Activated T-helper 17 cell treated with anti-CD3 and anti-CD28 coated beads, Interleukin-2, amount 50 U/mL, for 72 hours (primary cell): ENCODE results near the gene DSE. TPM values are rescaled to one million over a fixed set of nuclear protein-coding genes. Genes with fewer than 3 reads are reported as not detected.
A peak's percentile ranks its signal among the peaks of the same experiment; 100 is the strongest.

Experiments used
- ATAC-seq: fragments of 150-1000 bp; cut with Tn5 transposase; replicated peaks from 2 replicates; pipeline ENCODE4 v1.10.0; 2021; ENCODE audit warnings: mild to moderate bottlenecking, moderate library complexity
- H3K27ac Mint-ChIP-seq: one replicate; pipeline ENCODE4 v1.8.0; 2022; ENCODE audit warnings: mixed read lengths
- H3K27me3 Mint-ChIP-seq: one replicate; pipeline ENCODE4 v1.8.0; 2022; ENCODE audit warnings: mixed read lengths
- H3K36me3 Mint-ChIP-seq: one replicate; pipeline ENCODE4 v1.8.0; 2022; ENCODE audit warnings: low read depth, mild to moderate bottlenecking, mixed read lengths
- H3K4me1 Mint-ChIP-seq: one replicate; pipeline ENCODE4 v1.8.0; 2022; ENCODE audit warnings: mixed read lengths
- H3K4me3 Mint-ChIP-seq: one replicate; pipeline ENCODE4 v1.8.0; 2022; ENCODE audit warnings: mild to moderate bottlenecking, mixed read lengths
- H3K9me3 Mint-ChIP-seq: one replicate; pipeline ENCODE4 v1.8.0; 2022; ENCODE audit warnings: mixed read lengths
- total RNA-seq, 2 donors: library from RNA; stranded (reverse); gene quantifications; one replicate each; pipeline ENCODE4 v1.2.3, GENCODE V29; 2022

The DSE gene
- total RNA-seq, 2 donors from 2014 or later = 26.0 to 28.9 TPM

DNA sequence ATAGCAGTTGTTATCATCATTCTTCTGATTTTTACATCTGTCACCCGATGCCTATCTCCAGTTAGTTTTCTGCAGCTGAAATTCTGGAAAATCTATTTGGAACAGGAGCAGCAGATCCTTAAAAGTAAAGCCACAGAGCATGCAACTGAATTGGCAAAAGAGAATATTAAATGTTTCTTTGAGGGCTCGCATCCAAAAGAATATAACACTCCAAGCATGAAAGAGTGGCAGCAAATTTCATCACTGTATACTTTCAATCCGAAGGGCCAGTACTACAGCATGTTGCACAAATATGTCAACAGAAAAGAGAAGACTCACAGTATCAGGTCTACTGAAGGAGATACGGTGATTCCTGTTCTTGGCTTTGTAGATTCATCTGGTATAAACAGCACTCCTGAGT, 92.6 kb downstream of the DSE start:
- Mint-ChIP-seq H3K4me1 (peaks cover 12% of the 10 kb centered on the region), H3K36me3 (no peaks in the 10 kb centered on the region), H3K27ac (no peak overlapping the region), H3K9me3 (no peaks in the 10 kb centered on the region), H3K4me3 (peak overlapping the region; percentile 80), H3K27me3 (peaks cover 7% of the 10 kb centered on the region)
- no peak for ATAC-seq

DNA sequence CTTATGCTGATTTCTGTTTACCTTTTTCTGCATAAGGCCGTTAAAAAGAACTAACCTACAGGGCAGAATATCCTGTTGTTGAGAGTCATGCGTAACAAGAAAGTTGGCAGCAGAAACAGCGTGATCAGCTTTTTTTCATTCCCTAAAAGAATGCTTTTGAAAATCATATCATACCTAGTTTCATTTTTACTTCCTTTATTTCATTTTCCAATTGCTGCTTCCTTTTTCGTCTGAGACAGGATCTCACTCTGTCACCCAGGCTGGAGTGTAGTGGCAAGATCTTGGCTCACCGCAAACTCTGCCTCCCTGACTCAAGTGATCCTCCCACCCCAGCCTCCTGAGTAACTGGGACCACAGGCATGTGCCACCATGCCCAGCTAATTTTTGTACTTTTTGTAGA, 94.5 kb downstream of the DSE start:
- peaks cover 7% of the 10 kb centered on the region for H3K27me3 Mint-ChIP-seq
- no peaks in the 10 kb centered on the region for H3K9me3 Mint-ChIP-seq
- H3K4me1 Mint-ChIP-seq = peaks cover 12% of the 10 kb centered on the region
- H3K4me3 Mint-ChIP-seq = no peak overlapping the region
- no peaks in the 10 kb centered on the region for H3K36me3 Mint-ChIP-seq
- H3K27ac Mint-ChIP-seq = peak overlapping the region; percentile 24
- peak; percentile 18 for ATAC-seq

DNA sequence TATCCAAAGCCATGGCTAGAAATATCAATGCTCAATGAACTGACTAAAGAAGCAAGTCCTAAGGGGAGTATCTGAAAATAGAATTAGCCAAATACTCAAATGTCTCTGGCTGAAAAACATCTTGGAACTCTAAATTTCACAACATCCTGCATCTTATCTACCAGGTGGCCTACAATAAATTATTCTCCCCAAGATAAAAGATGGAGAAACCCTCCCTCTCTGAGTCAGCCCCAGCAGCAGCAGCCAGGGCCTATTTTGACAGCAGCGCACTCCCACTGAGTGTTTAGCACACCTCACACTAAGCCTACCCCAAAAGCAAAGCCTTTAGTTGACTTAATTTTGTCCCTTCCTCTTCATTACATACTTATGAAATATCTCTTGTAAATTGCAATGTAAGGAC, 96.3 kb downstream of the DSE start:
- H3K27me3 Mint-ChIP-seq = no peaks in the 10 kb centered on the region
- no peaks in the 10 kb centered on the region for H3K36me3 Mint-ChIP-seq
- no peak overlapping the region for H3K27ac Mint-ChIP-seq
- H3K4me3 Mint-ChIP-seq = no peak overlapping the region
- ATAC-seq = no peak
- H3K9me3 Mint-ChIP-seq = no peaks in the 10 kb centered on the region
- peaks cover 5% of the 10 kb centered on the region for H3K4me1 Mint-ChIP-seq

DNA sequence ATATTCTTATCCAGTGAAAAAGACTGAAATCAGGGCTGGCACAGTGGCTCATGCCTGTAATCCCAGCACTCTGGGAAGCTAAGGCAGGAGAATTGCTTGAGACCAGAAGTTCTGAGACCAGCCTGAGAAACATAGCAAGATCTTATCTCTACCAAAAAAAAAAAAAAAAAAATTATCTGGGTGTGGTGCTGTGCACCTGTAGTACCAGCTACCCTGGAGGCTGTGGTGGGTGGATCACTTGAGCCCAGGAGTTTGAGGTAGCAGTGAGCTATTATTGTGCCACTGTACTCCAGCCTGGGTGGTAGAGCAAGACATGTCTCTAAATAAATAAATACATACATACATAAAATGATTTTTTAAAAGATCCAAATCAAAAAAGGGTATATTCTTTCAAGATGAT, 96.8 kb downstream of the DSE start:
- no peaks in the 10 kb centered on the region for H3K9me3 Mint-ChIP-seq
- peaks cover 5% of the 10 kb centered on the region for H3K4me1 Mint-ChIP-seq
- no peaks in the 10 kb centered on the region for H3K36me3 Mint-ChIP-seq
- peaks cover under 1% of the 10 kb centered on the region for H3K27me3 Mint-ChIP-seq
- no peak for ATAC-seq
- H3K4me3 Mint-ChIP-seq = no peak overlapping the region
- no peak overlapping the region for H3K27ac Mint-ChIP-seq

DNA sequence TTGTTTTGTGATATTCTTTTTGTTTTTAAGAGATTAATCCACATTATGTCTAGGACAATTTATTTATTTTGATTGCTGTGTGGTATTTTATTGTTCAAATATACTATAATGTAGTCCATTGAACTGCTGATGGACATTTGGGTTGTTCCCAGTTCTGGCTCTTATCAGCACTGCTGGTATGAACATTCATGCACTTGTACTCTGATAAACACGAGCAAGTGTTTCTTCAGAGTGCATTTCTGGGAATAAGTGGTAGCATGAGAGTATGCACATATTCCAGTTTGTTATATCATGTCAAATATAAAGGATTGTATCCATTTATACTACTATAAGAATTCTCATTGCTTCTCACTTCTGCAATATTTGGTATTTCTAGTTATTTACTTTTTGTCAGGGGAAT, 97.5 kb downstream of the DSE start:
- ATAC-seq = no peak
- H3K27me3 Mint-ChIP-seq = peaks cover 4% of the 10 kb centered on the region
- no peak overlapping the region for H3K4me3 Mint-ChIP-seq
- peaks cover 5% of the 10 kb centered on the region for H3K4me1 Mint-ChIP-seq
- no peaks in the 10 kb centered on the region for H3K9me3 Mint-ChIP-seq
- no peaks in the 10 kb centered on the region for H3K36me3 Mint-ChIP-seq
- H3K27ac Mint-ChIP-seq = no peak overlapping the region

DNA sequence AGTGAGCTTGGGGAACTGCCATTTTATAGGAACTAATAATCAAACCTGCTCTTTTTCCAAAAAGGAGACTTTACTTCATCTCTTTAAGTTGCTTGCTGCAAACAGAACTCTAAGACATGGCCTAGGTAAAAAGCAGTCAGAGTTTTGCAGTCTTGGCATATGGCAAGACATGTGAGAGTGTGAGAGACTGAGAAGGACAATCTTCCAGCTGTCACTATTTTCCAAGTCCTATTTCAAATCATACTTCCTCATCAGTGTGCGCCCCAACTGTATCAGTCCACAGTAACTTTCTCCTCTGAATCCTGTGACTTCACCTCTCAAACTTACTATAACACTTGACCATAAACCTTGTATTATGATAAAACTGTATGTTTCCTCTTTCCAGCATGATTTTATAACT, 100.8 kb downstream of the DSE start:
- peaks cover 4% of the 10 kb centered on the region for H3K27me3 Mint-ChIP-seq
- ATAC-seq = no peak
- H3K36me3 Mint-ChIP-seq = no peaks in the 10 kb centered on the region
- H3K4me1 Mint-ChIP-seq = peaks cover 19% of the 10 kb centered on the region
- H3K4me3 Mint-ChIP-seq = no peak overlapping the region
- no peak overlapping the region for H3K27ac Mint-ChIP-seq
- no peaks in the 10 kb centered on the region for H3K9me3 Mint-ChIP-seq

DNA sequence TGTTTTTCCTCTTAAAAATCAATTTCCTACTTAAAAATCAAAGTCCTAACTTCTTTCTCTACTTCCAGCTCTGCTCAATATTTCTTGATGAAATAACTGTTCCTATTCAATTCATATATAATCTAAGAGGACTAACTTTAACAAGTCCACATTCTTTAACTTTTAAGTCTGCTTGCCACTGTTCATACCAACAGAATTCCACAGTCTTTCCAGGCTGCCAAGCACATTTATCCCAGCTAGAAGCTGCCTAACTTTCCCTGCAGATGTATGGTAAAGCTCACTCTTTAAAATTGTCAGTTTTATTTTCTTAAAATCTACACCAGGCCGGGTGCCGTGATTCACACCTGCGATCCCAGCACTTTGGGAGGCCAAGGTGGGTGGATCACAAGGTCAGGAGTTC, 102.0 kb downstream of the DSE start:
- Mint-ChIP-seq H3K4me3 (no peak overlapping the region), H3K9me3 (no peaks in the 10 kb centered on the region), H3K27me3 (peaks cover 4% of the 10 kb centered on the region), H3K36me3 (no peaks in the 10 kb centered on the region), H3K27ac (no peak overlapping the region), H3K4me1 (peaks cover 19% of the 10 kb centered on the region)
- ATAC-seq = no peak

DNA sequence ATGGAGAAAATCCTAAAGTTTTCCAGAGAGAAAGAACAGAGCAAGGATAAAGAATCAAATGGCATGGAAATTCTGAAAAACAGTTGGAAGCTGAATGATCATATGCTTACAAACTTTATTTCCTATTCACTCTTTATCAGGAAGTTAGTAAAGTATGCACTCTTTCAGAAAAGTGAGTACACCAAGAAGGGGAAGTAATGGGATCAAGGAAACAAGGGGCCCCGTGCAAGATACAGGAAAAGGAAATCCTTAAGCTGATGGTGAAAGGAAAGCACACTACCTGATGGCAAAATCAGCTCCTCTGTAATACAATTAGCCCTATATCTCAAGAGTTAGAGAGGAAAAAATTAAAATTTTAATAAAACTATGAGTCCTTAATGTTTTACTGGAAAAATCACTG, 104.4 kb downstream of the DSE start:
- H3K4me1 Mint-ChIP-seq = peaks cover 19% of the 10 kb centered on the region
- H3K36me3 Mint-ChIP-seq = no peaks in the 10 kb centered on the region
- peaks cover 4% of the 10 kb centered on the region for H3K27me3 Mint-ChIP-seq
- peak overlapping the region; percentile 62 for H3K27ac Mint-ChIP-seq
- H3K9me3 Mint-ChIP-seq = no peaks in the 10 kb centered on the region
- no peak for ATAC-seq
- H3K4me3 Mint-ChIP-seq = peak overlapping the region; percentile 70

DNA sequence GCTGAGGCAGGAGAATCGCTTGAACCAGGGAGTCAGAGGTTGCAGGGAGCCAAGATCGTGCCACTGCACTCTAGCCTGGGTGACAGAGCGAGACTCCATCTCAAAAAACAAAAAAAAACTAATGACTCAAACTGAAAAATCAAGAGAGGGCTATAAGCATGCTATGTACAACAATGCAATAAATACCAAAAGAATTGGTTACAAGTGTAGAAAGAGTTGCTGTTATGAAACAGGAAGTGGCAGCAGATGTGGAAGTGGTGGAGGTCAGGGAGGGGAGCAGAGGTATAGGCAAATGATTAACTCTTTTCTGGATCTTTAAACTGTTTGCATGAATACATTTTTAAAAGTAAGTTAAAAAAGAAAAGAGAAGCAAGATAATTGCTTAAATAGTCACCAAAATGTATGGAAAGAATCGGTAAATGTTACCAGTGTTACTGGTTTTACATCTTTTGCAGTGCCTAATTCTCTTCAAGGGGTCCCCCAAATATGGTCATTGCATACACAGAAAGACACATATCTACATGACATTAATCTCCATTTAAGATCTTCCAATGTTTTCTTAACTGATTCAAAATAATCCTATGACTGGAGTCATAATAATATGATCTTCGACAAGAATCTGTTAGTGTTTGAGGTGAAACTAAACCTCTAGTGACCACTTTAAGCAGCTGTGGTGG, 105.4 kb downstream of the DSE start:
- H3K27me3 Mint-ChIP-seq = peaks cover 4% of the 10 kb centered on the region
- H3K27ac Mint-ChIP-seq = peak overlapping the region; percentile 62
- H3K4me3 Mint-ChIP-seq = peak overlapping the region; percentile 70
- peaks cover 19% of the 10 kb centered on the region for H3K4me1 Mint-ChIP-seq
- ATAC-seq = peak; percentile 86
- no peaks in the 10 kb centered on the region for H3K9me3 Mint-ChIP-seq
- no peaks in the 10 kb centered on the region for H3K36me3 Mint-ChIP-seq

DNA sequence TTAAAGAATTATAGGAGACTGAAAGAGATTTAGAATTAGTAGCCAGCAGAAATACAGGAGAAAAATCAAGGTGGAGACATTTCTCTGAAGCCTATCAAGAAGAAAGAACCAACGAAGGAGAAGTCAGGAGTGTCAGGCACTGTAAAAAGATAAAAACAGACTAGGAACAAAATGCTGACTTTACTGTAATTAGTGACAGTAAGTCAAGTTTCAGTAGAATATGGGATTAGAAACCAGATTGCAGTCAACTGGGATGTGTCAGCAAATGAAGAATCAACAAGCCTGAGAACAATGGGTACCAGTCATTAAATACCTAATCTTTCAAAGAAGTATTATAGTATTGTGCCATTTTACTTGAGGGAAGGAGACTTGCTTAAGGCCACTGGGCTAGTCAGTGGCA, 112.0 kb downstream of the DSE start:
- H3K9me3 Mint-ChIP-seq = no peaks in the 10 kb centered on the region
- no peaks in the 10 kb centered on the region for H3K36me3 Mint-ChIP-seq
- no peak overlapping the region for H3K27ac Mint-ChIP-seq
- H3K4me1 Mint-ChIP-seq = no peaks in the 10 kb centered on the region
- no peak overlapping the region for H3K4me3 Mint-ChIP-seq
- ATAC-seq = no peak
- H3K27me3 Mint-ChIP-seq = peaks cover 16% of the 10 kb centered on the region

DNA sequence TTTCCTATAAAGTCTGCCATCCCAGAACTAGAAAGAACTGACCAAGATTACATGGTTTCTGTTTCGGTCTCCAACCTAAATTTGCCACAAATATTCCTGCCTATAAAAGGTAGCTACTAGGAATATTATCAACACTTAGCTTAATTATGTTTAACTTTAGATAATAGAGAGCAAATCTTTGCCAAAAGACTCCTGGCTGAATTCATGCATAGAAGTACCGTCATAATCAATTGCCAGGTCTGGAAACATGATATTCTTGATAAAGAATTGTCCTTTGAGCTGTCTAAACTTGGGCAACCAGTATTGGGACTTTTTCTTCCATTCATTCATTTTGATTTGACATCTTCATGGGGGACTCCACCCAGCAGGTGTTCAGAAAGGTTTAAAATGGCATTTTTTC, 112.9 kb downstream of the DSE start:
- Mint-ChIP-seq H3K4me1 (no peaks in the 10 kb centered on the region), H3K9me3 (no peaks in the 10 kb centered on the region), H3K36me3 (no peaks in the 10 kb centered on the region), H3K27me3 (peaks cover 16% of the 10 kb centered on the region), H3K27ac (no peak overlapping the region), H3K4me3 (no peak overlapping the region)
- no peak for ATAC-seq

DNA sequence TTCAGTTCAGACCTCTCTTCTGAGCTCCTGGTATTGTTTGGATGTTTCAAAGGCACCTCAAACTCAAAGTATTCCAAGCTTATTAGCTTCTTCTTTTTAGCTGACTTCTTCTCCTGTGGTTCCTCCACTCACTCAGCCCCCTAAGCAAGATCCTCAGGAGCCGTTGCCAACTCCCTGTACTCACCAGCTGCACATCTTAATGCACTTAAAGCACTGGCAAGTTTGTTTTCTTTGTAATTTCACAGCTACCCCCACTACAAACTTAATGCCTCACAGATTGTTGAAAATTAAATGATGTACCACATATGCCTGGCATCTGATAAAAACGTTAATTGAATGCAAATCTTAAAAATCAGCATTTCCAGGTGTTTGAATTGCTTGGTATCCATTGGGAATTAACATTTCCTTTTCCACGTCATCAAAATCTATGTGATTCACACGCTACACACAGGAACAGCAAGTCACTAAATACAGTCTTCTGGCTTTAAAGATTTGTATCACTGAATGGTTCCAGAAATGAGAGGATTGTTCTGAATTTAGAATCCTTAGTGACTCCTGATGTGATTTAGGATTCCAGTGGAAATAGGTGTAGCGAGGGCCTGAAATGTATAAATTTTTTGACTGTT, 114.9 kb downstream of the DSE start:
- Mint-ChIP-seq H3K27ac (no peak overlapping the region), H3K4me3 (no peak overlapping the region), H3K4me1 (no peaks in the 10 kb centered on the region), H3K9me3 (no peaks in the 10 kb centered on the region), H3K36me3 (no peaks in the 10 kb centered on the region), H3K27me3 (peaks cover 26% of the 10 kb centered on the region)
- no peak for ATAC-seq

DNA sequence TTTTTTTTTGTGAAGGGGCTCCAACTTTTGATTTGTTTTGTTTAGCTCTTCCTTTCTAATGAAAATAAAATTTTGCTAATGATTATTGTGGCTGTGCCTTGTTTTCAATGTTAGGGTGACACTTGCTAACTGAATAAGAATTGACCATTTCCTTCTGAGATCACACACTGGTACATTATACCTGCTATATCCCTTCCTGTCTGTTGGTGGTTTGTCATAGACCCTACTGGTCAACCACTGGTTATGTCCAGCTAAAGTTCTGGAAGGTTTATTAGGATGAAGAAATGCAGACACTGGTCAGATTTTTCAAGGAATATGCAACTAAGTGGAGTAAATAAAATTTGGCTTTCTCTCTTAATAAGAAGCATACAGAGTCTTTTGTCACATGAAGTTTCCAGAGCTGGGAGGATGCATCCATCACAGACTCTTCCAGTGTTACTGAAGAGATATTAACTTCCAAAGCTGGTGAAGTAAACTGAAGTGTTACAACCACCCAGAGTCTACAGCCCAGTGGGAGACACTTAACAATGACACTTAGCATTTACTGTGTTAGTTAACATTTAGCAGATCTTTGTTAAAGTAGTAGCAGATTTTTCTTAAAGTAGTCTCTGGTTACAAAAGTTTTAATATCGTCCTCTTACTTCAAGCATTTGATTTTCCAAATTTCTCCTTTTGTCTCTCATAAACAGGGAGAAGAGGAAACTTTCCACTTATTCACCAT, 121.0 kb downstream of the DSE start:
- no peak overlapping the region for H3K4me3 Mint-ChIP-seq
- H3K4me1 Mint-ChIP-seq = no peaks in the 10 kb centered on the region
- no peaks in the 10 kb centered on the region for H3K36me3 Mint-ChIP-seq
- no peak overlapping the region for H3K27ac Mint-ChIP-seq
- H3K9me3 Mint-ChIP-seq = no peaks in the 10 kb centered on the region
- H3K27me3 Mint-ChIP-seq = peaks cover 13% of the 10 kb centered on the region
- ATAC-seq = no peak

DNA sequence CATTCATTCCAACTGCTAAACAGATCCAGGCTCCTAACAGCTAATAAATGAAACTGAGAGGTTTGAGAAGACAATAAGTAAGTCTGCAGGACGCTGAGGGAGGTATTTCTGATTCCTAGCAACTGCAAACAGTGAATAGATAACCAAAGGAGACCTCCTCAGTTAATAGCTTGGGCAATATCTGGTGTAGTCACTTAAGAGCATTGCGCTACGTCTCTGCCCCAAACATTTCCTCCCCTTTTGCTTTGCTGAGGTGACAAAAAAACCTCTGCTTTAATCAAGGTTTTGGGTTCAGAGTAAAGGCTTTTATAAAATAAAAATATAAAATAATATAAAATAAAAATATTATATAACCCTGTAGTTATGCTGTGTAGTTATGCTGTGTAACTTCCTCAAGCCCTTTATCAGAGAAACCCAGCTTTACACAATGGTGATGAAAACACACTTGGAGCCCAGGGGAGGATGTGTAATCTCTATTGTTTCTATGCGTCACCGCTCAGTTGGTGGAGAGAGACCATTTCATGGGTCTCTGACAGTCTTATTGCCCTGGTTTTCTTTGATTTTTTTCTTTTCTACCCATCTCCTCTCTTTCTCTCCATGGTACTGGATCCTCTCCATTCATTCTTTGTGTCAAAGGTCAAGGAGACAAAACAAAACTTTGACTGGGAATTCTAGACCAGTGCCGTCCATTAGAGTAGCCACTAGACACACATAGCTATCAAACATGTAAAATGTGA, 121.8 kb downstream of the DSE start:
- H3K9me3 Mint-ChIP-seq = no peaks in the 10 kb centered on the region
- no peak overlapping the region for H3K27ac Mint-ChIP-seq
- H3K4me3 Mint-ChIP-seq = no peak overlapping the region
- H3K4me1 Mint-ChIP-seq = no peaks in the 10 kb centered on the region
- no peak for ATAC-seq
- H3K36me3 Mint-ChIP-seq = no peaks in the 10 kb centered on the region
- peaks cover 13% of the 10 kb centered on the region for H3K27me3 Mint-ChIP-seq
